GM23338 (cell line): ENCODE results near the gene NYAP2. TPM values are rescaled to one million over a fixed set of nuclear protein-coding genes. Genes with fewer than 3 reads are reported as not detected.

Experiments used
- ATAC-seq: fragments of 200-7000 bp; cut with Tn5 transposase; 3 replicates; pipeline ENCODE4 v1.9.1; 2020
- DNase-seq: peaks from one replicate; pipeline ENCODE4 v3.0.0-alpha.2; 2015; ENCODE audit warnings: low spot score
- H2AFZ ChIP-seq: fragments of 200-600 bp; sonication (generic); 2 replicates; pipeline ENCODE4 v1.8.0; 2016; ENCODE audit warnings: antibody characterized with exemption, mild to moderate bottlenecking, moderate library complexity
- H3F3A ChIP-seq: fragments of 200-600 bp; sonication (generic); replicated peaks from 2 replicates; pipeline ENCODE4 v1.8.0; 2017; ENCODE audit warnings: antibody characterized with exemption, mixed run types, low read depth
- H3K27ac ChIP-seq: fragments of 200-600 bp; sonication (generic); 2 replicates; pipeline ENCODE4 v1.6.1; 2016; ENCODE audit warnings: low read depth
- H3K27me3 ChIP-seq: fragments of 200-600 bp; sonication (generic); 2 replicates; pipeline ENCODE4 v1.8.0; 2016; ENCODE audit warnings: mild to moderate bottlenecking, mixed run types, moderate library complexity; ENCODE audit not compliant: insufficient read depth
- H3K36me3 ChIP-seq: fragments of 200-600 bp; sonication (generic); 2 replicates; pipeline ENCODE4 v1.8.0; 2016; ENCODE audit warnings: mild to moderate bottlenecking; ENCODE audit not compliant: insufficient read depth
- H3K4me1 ChIP-seq: fragments of 200-600 bp; sonication (generic); 2 replicates; pipeline ENCODE4 v1.8.0; 2016; ENCODE audit warnings: mild to moderate bottlenecking, moderate library complexity; ENCODE audit not compliant: insufficient read depth
- H3K4me2 ChIP-seq: fragments of 200-600 bp; sonication (generic); 2 replicates; pipeline ENCODE4 v1.7.1; 2017; ENCODE audit warnings: mixed run types
- H3K4me3 ChIP-seq: fragments of 200-600 bp; sonication (generic); 2 replicates; pipeline ENCODE4 v1.6.1; 2016; ENCODE audit warnings: mixed run types
- H3K79me2 ChIP-seq: fragments of 200-600 bp; sonication (generic); replicated peaks from 2 replicates; pipeline ENCODE4 v1.8.0; 2017; ENCODE audit warnings: mild to moderate bottlenecking; ENCODE audit not compliant: insufficient read depth
- H3K9me2 ChIP-seq: fragments of 200-600 bp; sonication (generic); 2 replicates; pipeline ENCODE4 v1.8.0; 2017; ENCODE audit not compliant: insufficient read depth
- H4K20me1 ChIP-seq: fragments of 200-600 bp; sonication (generic); replicated peaks from 2 replicates; pipeline ENCODE4 v1.8.0; 2017; ENCODE audit warnings: mild to moderate bottlenecking; ENCODE audit not compliant: insufficient read depth
- H3K27ac Mint-ChIP-seq: 2 replicates; pipeline ENCODE4 v1.8.0; 2020; ENCODE audit warnings: inconsistent platforms, mild to moderate bottlenecking, moderate library complexity, mixed read lengths
- H3K27me3 Mint-ChIP-seq: 3 replicates; pipeline ENCODE4 v1.8.0; 2022; ENCODE audit warnings: low read depth, mild to moderate bottlenecking, moderate library complexity, mixed read lengths, inconsistent platforms; ENCODE audit not compliant: insufficient read depth, poor library complexity
- H3K36me3 Mint-ChIP-seq: 3 replicates; pipeline ENCODE4 v1.8.0; 2021; ENCODE audit warnings: low read depth, mild to moderate bottlenecking, inconsistent platforms, moderate library complexity, mixed read lengths
- H3K4me1 Mint-ChIP-seq: 3 replicates; pipeline ENCODE4 v1.8.0; 2020; ENCODE audit warnings: mild to moderate bottlenecking, inconsistent platforms, mixed read lengths
- H3K4me3 Mint-ChIP-seq: 3 replicates; pipeline ENCODE4 v1.8.0; 2021; ENCODE audit warnings: moderate library complexity, mild to moderate bottlenecking, inconsistent platforms, mixed read lengths
- H3K9me3 Mint-ChIP-seq: 3 replicates; pipeline ENCODE4 v1.8.0; 2020; ENCODE audit warnings: moderate library complexity, mild to moderate bottlenecking, inconsistent platforms, mixed read lengths
- CREB1 ChIP-seq: fragments of 250-450 bp; sonication (Bioruptor Pico); IDR thresholded peaks from 2 replicates; pipeline ENCODE4 v1.5.0; 2020; ENCODE audit warnings: low read depth, mild to moderate bottlenecking, moderate library complexity
- CTCF ChIP-seq, 2 experiments: fragments of 200-600 bp in 1 of 2; sonication (generic) in 1 of 2; conservative IDR thresholded peaks; 2 replicates each; pipeline versions ENCODE4 v1.5.1 to v1.6.1; 2016 to 2017; ENCODE audit warnings: antibody characterized with exemption in 2 of 2, low read depth in 2 of 2, mild to moderate bottlenecking in 2 of 2, moderate library complexity in 1 of 2
- ETS1 ChIP-seq: IDR thresholded peaks from 2 replicates; pipeline ENCODE4 v1.6.1; 2016; ENCODE audit warnings: antibody characterized with exemption
- EZH2 ChIP-seq: fragments of 200-600 bp; sonication (generic); IDR thresholded peaks from one replicate; pipeline ENCODE4 v1.8.0; 2017; ENCODE audit warnings: antibody characterized with exemption, mild to moderate bottlenecking, low read depth; ENCODE audit not compliant: unreplicated experiment
- EZH2phosphoT487 ChIP-seq: fragments of 200-600 bp; sonication (generic); IDR thresholded peaks from one replicate; pipeline ENCODE4 v1.8.1; 2018; ENCODE audit warnings: antibody characterized with exemption; ENCODE audit not compliant: unreplicated experiment
- JUNB ChIP-seq: IDR thresholded peaks from one replicate; pipeline ENCODE4 v1.6.1; 2016; ENCODE audit warnings: antibody characterized with exemption; ENCODE audit not compliant: unreplicated experiment
- NANOG ChIP-seq: IDR thresholded peaks from 2 replicates; pipeline ENCODE4 v1.6.1; 2016; ENCODE audit warnings: antibody characterized with exemption, borderline replicate concordance
- POLR2AphosphoS5 ChIP-seq: IDR thresholded peaks from 2 replicates; pipeline ENCODE4 v1.6.1; 2016; ENCODE audit warnings: antibody characterized with exemption, low read depth
- REST ChIP-seq: IDR thresholded peaks from one replicate; pipeline ENCODE4 v1.6.1; 2018; ENCODE audit warnings: antibody characterized with exemption; ENCODE audit not compliant: unreplicated experiment
- STAT1 ChIP-seq: IDR thresholded peaks from one replicate; pipeline ENCODE4 v1.6.1; 2016; ENCODE audit warnings: antibody characterized with exemption; ENCODE audit not compliant: unreplicated experiment
- ZNF114 ChIP-seq: fragments of 250-450 bp; sonication (Bioruptor Pico); IDR thresholded peaks from 2 replicates; pipeline ENCODE4 v1.5.0; 2020; ENCODE audit warnings: mild to moderate bottlenecking, moderate library complexity
- ZNF331 ChIP-seq: fragments of 250-450 bp; sonication (Bioruptor Pico); IDR thresholded peaks from 2 replicates; pipeline ENCODE4 v1.5.0; 2020; ENCODE audit warnings: low read depth, mild to moderate bottlenecking, moderate library complexity
- ZNF462 ChIP-seq: fragments of 250-450 bp; sonication (Bioruptor Pico); IDR thresholded peaks from 2 replicates; pipeline ENCODE4 v1.5.0; 2020; ENCODE audit warnings: mild to moderate bottlenecking, moderate library complexity
- polyA plus RNA-seq: library from polyadenylated mRNA; unstranded; fragments of >200 nt; fragmentation: Nextera tagmentation; extraction: Ambion mirVana; gene quantifications from 2 replicates; pipeline ENCODE4 v1.2.1, GENCODE V29; 2016
- total RNA-seq: library from RNA; depleted of rRNA; stranded (reverse); fragments of >200 nt; shearing (Covaris generic); gene quantifications from 2 replicates; pipeline ENCODE4 v1.2.3, GENCODE V29; 2014

NYAP2 gene
- total and polyA plus RNA-seq, 2 experiments from 2014 or later, result not detected

- TF ChIP-seq ZNF462 (CRISPR knock-in tag) (no peak), POLR2AphosphoS5 (no peak), ZNF331 (no peak), NANOG (no peak)
Measured at GRCh38 chr2:225414902-225415301, 15.4 kb downstream of the NYAP2 start (continued).

- Histone ChIP-seq H3K27me3 (no peaks in the 10 kb centered on the region), H3K4me2 (no peak overlapping the region), H3K9me2 (no peaks in the 10 kb centered on the region), H3K4me3 (no peak overlapping the region), H3F3A (no peaks in the 10 kb centered on the region), H4K20me1 (no peaks in the 10 kb centered on the region), H3K4me1 (no peaks in the 10 kb centered on the region), H2AFZ (no peak overlapping the region; the same call in 1 of the 2 replicates), H3K36me3 (no peaks in the 10 kb centered on the region), H3K79me2 (no peaks in the 10 kb centered on the region), H3K27ac (no peak overlapping the region)
- ATAC-seq (no peak), DNase-seq (no peak)
- H3K36me3 Mint-ChIP-seq, result no peaks in the 10 kb centered on the region
- H3K4me1 Mint-ChIP-seq, result peaks cover 3% of the 10 kb centered on the region; the same call in 1 of the 3 replicates
- no peak overlapping the region for H3K4me3 Mint-ChIP-seq
- H3K27ac Mint-ChIP-seq, result no peak overlapping the region
- H3K27me3 Mint-ChIP-seq, result peaks cover 2% of the 10 kb centered on the region
- no peaks in the 10 kb centered on the region for H3K9me3 Mint-ChIP-seq
- no peak for TF ChIP-seq POLR2AphosphoS5
- no peak for TF ChIP-seq EZH2
- TF ChIP-seq CREB1 (CRISPR knock-in tag), result no peak
- no peak for TF ChIP-seq ETS1
- no peak for TF ChIP-seq EZH2phosphoT487
- no peak for TF ChIP-seq REST
- TF ChIP-seq JUNB, result no peak
- no peak for TF ChIP-seq NANOG
- no peak for TF ChIP-seq ZNF331
- TF ChIP-seq STAT1, result no peak
- TF ChIP-seq ZNF114 (CRISPR knock-in tag), result no peak
- no peak for TF ChIP-seq CTCF (conservative IDR thresholded peaks at IDR 0.05; ENCODE audit: low read depth in 2 of 2)
Measured at GRCh38 chr2:225415341-225415740, 15.8 kb downstream of the NYAP2 start.
